Caco-2 (cell line): ENCODE results near the gene AGFG1. TPM values are rescaled to one million over a fixed set of nuclear protein-coding genes. Genes with fewer than 3 reads are reported as not detected.

Experiments
- BruUV-seq: library from RNA; stranded (reverse); fragments of 400-500 nt; replicated peaks from 2 replicates; lab custom pipeline; 2021; lab: Mats Ljungman, UMichigan
- CTCF ChIA-PET: fragments of 300-600 bp; sonication (Branson Sonifier 250); formaldehyde crosslinking; loops from one replicate; lab custom pipeline; 2022; ENCODE audit warnings: antibody characterized with exemption; lab: Charles Lee
- POLR2A ChIA-PET: fragments of 300-600 bp; sonication (Branson Sonifier 250); formaldehyde crosslinking; loops from one replicate; lab custom pipeline; 2022; ENCODE audit warnings: antibody characterized with exemption; lab: Charles Lee
- DNase-seq, 2 experiments: peaks; one replicate each; pipeline versions ENCODE4 v3.0.0 to v3.0.0-alpha.2; 2020 to 2022
- H3K27me3 ChIP-seq: replicated peaks from 2 replicates; pipeline ENCODE4 v1.6.0; 2011; ENCODE audit warnings: low read length; ENCODE audit not compliant: control insufficient read depth, insufficient read depth
- H3K36me3 ChIP-seq: 2 replicates; pipeline ENCODE4 v1.5.1; 2011; ENCODE audit warnings: low read length; ENCODE audit not compliant: control insufficient read depth, insufficient read depth
- H3K4me1 ChIP-seq: fragments of 250-450 bp; sonication (Bioruptor Pico); 2 replicates; pipeline ENCODE4 v1.5.1; 2020; ENCODE audit warnings: mild to moderate bottlenecking
- H3K4me3 ChIP-seq: 2 replicates; pipeline ENCODE4 v1.5.1; 2011; ENCODE audit warnings: low read depth, mild to moderate bottlenecking, control low read depth, low read length
- H3K9me3 ChIP-seq: fragments of 250-450 bp; sonication (Bioruptor Pico); 2 replicates; pipeline ENCODE4 v1.5.1; 2020; ENCODE audit warnings: mild to moderate bottlenecking, moderate library complexity
- H3K27ac Mint-ChIP-seq: one replicate; pipeline ENCODE4 v1.8.0; 2022; ENCODE audit warnings: mixed read lengths; ENCODE audit not compliant: unreplicated experiment
- H3K27me3 Mint-ChIP-seq: one replicate; pipeline ENCODE4 v1.8.0; 2022; ENCODE audit warnings: mixed read lengths; ENCODE audit not compliant: insufficient read depth, unreplicated experiment
- H3K36me3 Mint-ChIP-seq: one replicate; pipeline ENCODE4 v1.8.0; 2022; ENCODE audit warnings: mild to moderate bottlenecking, mixed read lengths; ENCODE audit not compliant: insufficient read depth, unreplicated experiment
- H3K4me1 Mint-ChIP-seq: one replicate; pipeline ENCODE4 v1.8.0; 2022; ENCODE audit warnings: low read depth, mixed read lengths; ENCODE audit not compliant: unreplicated experiment
- H3K4me3 Mint-ChIP-seq: one replicate; pipeline ENCODE4 v1.8.0; 2022; ENCODE audit warnings: mild to moderate bottlenecking, moderate library complexity, mixed read lengths; ENCODE audit not compliant: unreplicated experiment
- H3K9me3 Mint-ChIP-seq: one replicate; pipeline ENCODE4 v1.8.0; 2022; ENCODE audit warnings: mixed read lengths; ENCODE audit not compliant: unreplicated experiment
- CTCF ChIP-seq, 2 experiments: fragments of 200-600 bp in 1 of 2; IDR thresholded peaks; 1 replicate in 1 of 2; 2 replicates in 1 of 2; pipeline versions ENCODE4 v1.5.1 to v1.8.0; 2011 to 2022; ENCODE audit warnings: antibody characterized with exemption in 1 of 2, control low read depth in 1 of 2, inconsistent platforms in 1 of 2, low read depth in 1 of 2, low read length in 1 of 2, mild to moderate bottlenecking in 1 of 2, moderate library complexity in 1 of 2; ENCODE audit not compliant: insufficient read depth in 1 of 2, severe bottlenecking in 1 of 2, unreplicated experiment in 1 of 2
- intact Hi-C: fragments of 100-400 bp; cut with micrococcal nuclease; formaldehyde crosslinking; loops from one replicate; pipeline ENCODE4 v1.10.0; 2022; ENCODE audit not compliant: unreplicated experiment
- total RNA-seq: library from RNA; stranded (reverse); gene quantifications from 2 replicates; pipeline ENCODE4 v1.2.3, GENCODE V29; 2022

The AGFG1 gene
- total RNA-seq, 1 experiment from 2014 or later = 73.1 TPM

DNA sequence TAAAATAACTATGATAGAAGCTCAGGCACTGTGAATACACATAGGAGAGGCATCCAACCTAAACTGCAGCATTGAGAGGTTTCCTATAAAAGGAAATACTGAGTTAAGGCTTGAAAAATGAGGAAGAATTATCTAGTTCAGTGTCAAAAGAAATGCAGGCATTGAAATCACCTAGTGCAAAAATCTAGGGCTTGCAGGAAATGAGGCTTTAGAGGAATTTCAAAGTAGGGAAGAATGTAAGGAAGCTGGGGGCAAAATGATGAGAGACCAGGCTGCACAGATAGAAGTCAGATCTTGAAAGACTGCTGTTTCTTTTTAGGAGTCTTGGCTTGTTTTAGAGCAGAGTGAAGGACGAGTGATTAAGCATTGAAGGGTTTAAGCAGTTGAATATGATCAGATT lies 98.7 kb downstream of the AGFG1 start:
- Histone ChIP-seq H3K4me3 (no peak overlapping the region), H3K36me3 (no peaks in the 10 kb centered on the region), H3K27me3 (no peaks in the 10 kb centered on the region), H3K9me3 (no peaks in the 10 kb centered on the region), H3K4me1 (no peaks in the 10 kb centered on the region)
- TF ChIP-seq CTCF (IDR thresholded peaks at IDR 0.05; ENCODE audit: insufficient read depth in 1 of 2, low read depth in 1 of 2, low read length in 1 of 2, severe bottlenecking in 1 of 2, unreplicated experiment in 1 of 2) = no peak
- BruUV-seq = no TSS peak
- ChIA-PET POLR2A (no interaction called here), CTCF (no interaction called here)
- intact Hi-C loops = loop anchor here (10.0 kb wide), 1 partner anchor 436 kb away; no protein-coding TSS in a partner anchor
- Mint-ChIP-seq H3K4me1 (no peaks in the 10 kb centered on the region), H3K36me3 (peaks cover 33% of the 10 kb centered on the region), H3K4me3 (no peak overlapping the region), H3K27ac (peak overlapping the region; percentile 9), H3K27me3 (no peaks in the 10 kb centered on the region), H3K9me3 (no peaks in the 10 kb centered on the region)
- no peak for DNase-seq

GRCh38 chr2:227576110-227576509 lies 104.2 kb downstream of the AGFG1 start:
- ChIA-PET POLR2A (no interaction called here), CTCF (no interaction called here)
- Mint-ChIP-seq H3K4me1 (peaks cover 20% of the 10 kb centered on the region), H3K27ac (no peak overlapping the region), H3K27me3 (no peaks in the 10 kb centered on the region), H3K9me3 (no peaks in the 10 kb centered on the region), H3K4me3 (no peak overlapping the region), H3K36me3 (peaks cover 9% of the 10 kb centered on the region)
- no peak overlapping the region for H3K4me3 ChIP-seq
- DNase-seq = no peak
- no peaks in the 10 kb centered on the region for H3K36me3 ChIP-seq
- H3K4me1 ChIP-seq = peaks cover 12% of the 10 kb centered on the region; the same call in 1 of the 2 replicates
- intact Hi-C loops = loop anchor here (5.0 to 10.0 kb wide), 3 partner anchors 169 to 441 kb away; no protein-coding TSS in a partner anchor
- H3K9me3 ChIP-seq = no peaks in the 10 kb centered on the region
- no TSS peak for BruUV-seq
- no peak for TF ChIP-seq CTCF (IDR thresholded peaks at IDR 0.05; ENCODE audit: insufficient read depth in 1 of 2, low read depth in 1 of 2, low read length in 1 of 2, severe bottlenecking in 1 of 2, unreplicated experiment in 1 of 2)
- H3K27me3 ChIP-seq = no peaks in the 10 kb centered on the region

- BruUV-seq = no TSS peak
- intact Hi-C loops = loop anchor here (5.0 to 10.0 kb wide), 3 partner anchors 170 to 442 kb away; no protein-coding TSS in a partner anchor
Measured at GRCh38 chr2:227576812-227577211, 104.9 kb downstream of the AGFG1 start.

More at GRCh38 chr2:227576812-227577211, 104.9 kb downstream of the AGFG1 start:
- POLR2A ChIA-PET = no interaction called here
- no peak for DNase-seq
- Mint-ChIP-seq H3K4me3 (no peak overlapping the region), H3K27ac (peak overlapping the region; percentile 48), H3K27me3 (no peaks in the 10 kb centered on the region), H3K9me3 (no peaks in the 10 kb centered on the region), H3K36me3 (peaks cover 8% of the 10 kb centered on the region), H3K4me1 (peaks cover 20% of the 10 kb centered on the region)
- no peaks in the 10 kb centered on the region for H3K36me3 ChIP-seq
- peaks cover 12% of the 10 kb centered on the region; the same call in 1 of the 2 replicates for H3K4me1 ChIP-seq
- H3K27me3 ChIP-seq = no peaks in the 10 kb centered on the region
- CTCF ChIA-PET = no interaction called here
- no peak for TF ChIP-seq CTCF (IDR thresholded peaks at IDR 0.05; ENCODE audit: insufficient read depth in 1 of 2, low read depth in 1 of 2, low read length in 1 of 2, severe bottlenecking in 1 of 2, unreplicated experiment in 1 of 2)
- H3K4me3 ChIP-seq = no peak overlapping the region
- no peaks in the 10 kb centered on the region for H3K9me3 ChIP-seq
